Measurements from ENCODE around the gene AREL1.

AREL1 gene

GRCh38 chr14:74684434-74684833 lies 28.4 kb downstream of the AREL1 start:
- no peaks in the 10 kb centered on the region for H3K9me3 ChIP-seq (ENCODE audit: control insufficient read depth in 5 of 5, low read length in 5 of 5)
- no peak overlapping the region for H3K9ac ChIP-seq (ENCODE audit: low read length in 5 of 5)
- H3K36me3 ChIP-seq (ENCODE audit: control insufficient read depth in 5 of 5, insufficient read depth in 5 of 5, low read length in 5 of 5), result peaks cover 17 to 49% (median 38%) of the 10 kb centered on the region in 5 donors

GRCh38 chr14:74683406-74683805 lies 29.5 kb downstream of the AREL1 start:
- Histone ChIP-seq H3K4me3 (ENCODE audit: low read depth in 1 of 5, low read length in 5 of 5) (no peak overlapping the region), H3K27ac (ENCODE audit: low read depth, low read length) (no peak overlapping the region)

More at GRCh38 chr14:74684434-74684833, 28.4 kb downstream of the AREL1 start:
- no peaks in the 10 kb centered on the region for H3K27me3 ChIP-seq (ENCODE audit: control insufficient read depth in 5 of 5, insufficient read depth in 4 of 5, low read length in 5 of 5)
- peaks cover 0 to 12% (median 9%) of the 10 kb centered on the region in 5 donors for H3K4me1 ChIP-seq (ENCODE audit: control insufficient read depth in 5 of 5, insufficient read depth in 5 of 5, low read length in 5 of 5)
- no peak overlapping the region for H3K27ac ChIP-seq (ENCODE audit: low read depth, low read length)
- H3K4me3 ChIP-seq (ENCODE audit: low read depth in 1 of 5, low read length in 5 of 5), result no peak overlapping the region

DNA sequence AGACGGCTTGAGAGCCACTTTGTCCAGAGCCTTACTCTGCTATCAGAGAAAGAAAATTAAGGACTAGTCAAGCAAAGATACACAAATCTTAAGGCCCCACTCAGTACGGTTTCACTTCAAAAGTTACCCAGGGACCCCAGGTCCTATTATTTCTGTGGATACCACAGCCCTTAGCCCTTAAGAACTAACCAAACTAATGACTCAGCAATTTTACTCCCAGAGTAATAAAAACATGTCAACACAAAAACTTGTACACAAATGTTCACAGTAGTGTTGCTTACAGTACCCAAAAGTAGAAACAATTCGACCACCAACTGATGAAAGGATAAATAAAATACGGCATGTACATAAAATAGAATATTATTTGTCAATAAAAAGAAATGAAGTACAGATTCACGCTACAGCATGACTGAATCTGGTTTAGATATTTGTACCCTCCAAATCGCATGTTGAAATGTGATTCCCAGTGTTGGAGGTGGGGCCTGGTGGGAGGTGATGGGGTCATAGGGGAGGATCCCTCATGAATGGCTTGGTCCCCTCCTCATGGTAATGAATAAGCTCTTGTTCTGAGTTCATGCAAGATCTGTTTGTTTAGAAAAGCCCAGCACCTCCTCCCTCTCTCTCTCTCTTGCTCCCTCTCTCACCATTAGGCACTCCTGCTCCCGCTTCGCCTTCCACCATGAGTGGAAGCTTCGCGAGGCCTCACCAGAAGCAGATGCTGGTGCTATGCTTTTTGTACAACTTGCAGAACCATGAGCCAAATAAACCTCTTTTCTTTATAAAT lies 30.5 kb downstream of the AREL1 start:
- peaks cover 0 to 12% (median 9%) of the 10 kb centered on the region in 5 donors for H3K4me1 ChIP-seq (ENCODE audit: control insufficient read depth in 5 of 5, insufficient read depth in 5 of 5, low read length in 5 of 5)
- H3K9me3 ChIP-seq (ENCODE audit: control insufficient read depth in 5 of 5, low read length in 5 of 5), result no peaks in the 10 kb centered on the region
- H3K27me3 ChIP-seq (ENCODE audit: control insufficient read depth in 5 of 5, insufficient read depth in 4 of 5, low read length in 5 of 5), result no peaks in the 10 kb centered on the region
- H3K9ac ChIP-seq (ENCODE audit: low read length in 5 of 5), result no peak overlapping the region
- H3K36me3 ChIP-seq (ENCODE audit: control insufficient read depth in 5 of 5, insufficient read depth in 5 of 5, low read length in 5 of 5), result peaks cover 15 to 45% (median 36%) of the 10 kb centered on the region in 5 donors
- no peak overlapping the region for H3K4me3 ChIP-seq (ENCODE audit: low read depth in 1 of 5, low read length in 5 of 5)
- H3K27ac ChIP-seq (ENCODE audit: low read depth, low read length), result no peak overlapping the region

More at GRCh38 chr14:74683406-74683805, 29.5 kb downstream of the AREL1 start:
- Histone ChIP-seq H3K9me3 (ENCODE audit: control insufficient read depth in 5 of 5, low read length in 5 of 5) (no peaks in the 10 kb centered on the region), H3K9ac (ENCODE audit: low read length in 5 of 5) (no peak overlapping the region), H3K27me3 (ENCODE audit: control insufficient read depth in 5 of 5, insufficient read depth in 4 of 5, low read length in 5 of 5) (no peaks in the 10 kb centered on the region), H3K36me3 (ENCODE audit: control insufficient read depth in 5 of 5, insufficient read depth in 5 of 5, low read length in 5 of 5) (peaks cover 17 to 45% (median 36%) of the 10 kb centered on the region in 5 donors), H3K4me1 (ENCODE audit: control insufficient read depth in 5 of 5, insufficient read depth in 5 of 5, low read length in 5 of 5) (peaks cover 0 to 12% (median 9%) of the 10 kb centered on the region in 5 donors)

DNA sequence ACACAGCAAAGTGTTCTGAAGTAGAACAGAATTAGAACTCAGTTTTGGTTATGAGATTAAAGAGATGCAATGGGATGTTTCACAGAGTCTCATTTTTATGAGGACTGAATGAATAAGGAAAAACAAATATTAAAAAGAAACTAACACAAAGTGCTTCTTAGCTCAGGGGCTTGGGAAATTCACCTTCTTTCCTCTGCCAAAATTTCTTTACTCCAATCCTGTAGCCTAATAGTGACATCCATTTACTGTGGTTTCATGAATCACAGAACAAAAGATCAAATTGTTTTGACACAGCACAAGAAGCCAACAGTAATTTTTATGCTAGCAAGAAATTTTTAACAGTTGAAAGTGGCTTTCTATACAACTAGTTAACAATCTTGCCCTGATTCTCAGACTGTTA lies 37.7 kb downstream of the AREL1 start:
- Histone ChIP-seq H3K27me3 (ENCODE audit: control insufficient read depth in 5 of 5, insufficient read depth in 4 of 5, low read length in 5 of 5) (no peaks in the 10 kb centered on the region), H3K4me3 (ENCODE audit: low read depth in 1 of 5, low read length in 5 of 5) (no peak overlapping the region), H3K9me3 (ENCODE audit: control insufficient read depth in 5 of 5, low read length in 5 of 5) (no peaks in the 10 kb centered on the region), H3K9ac (ENCODE audit: low read length in 5 of 5) (no peak overlapping the region), H3K4me1 (ENCODE audit: control insufficient read depth in 5 of 5, insufficient read depth in 5 of 5, low read length in 5 of 5) (no peaks in the 10 kb centered on the region), H3K27ac (ENCODE audit: low read depth, low read length) (no peak overlapping the region), H3K36me3 (ENCODE audit: control insufficient read depth in 5 of 5, insufficient read depth in 5 of 5, low read length in 5 of 5) (peaks cover 41 to 60% (median 53%) of the 10 kb centered on the region in 5 donors)

- Histone ChIP-seq H3K27ac (ENCODE audit: low read depth, low read length) (no peak overlapping the region), H3K36me3 (ENCODE audit: control insufficient read depth in 5 of 5, insufficient read depth in 5 of 5, low read length in 5 of 5) (peaks cover 50 to 74% (median 66%) of the 10 kb centered on the region in 5 donors), H3K27me3 (ENCODE audit: control insufficient read depth in 5 of 5, insufficient read depth in 4 of 5, low read length in 5 of 5) (no peaks in the 10 kb centered on the region), H3K4me3 (ENCODE audit: low read depth in 1 of 5, low read length in 5 of 5) (no peak overlapping the region), H3K4me1 (ENCODE audit: control insufficient read depth in 5 of 5, insufficient read depth in 5 of 5, low read length in 5 of 5) (no peaks in the 10 kb centered on the region), H3K9me3 (ENCODE audit: control insufficient read depth in 5 of 5, low read length in 5 of 5) (no peaks in the 10 kb centered on the region), H3K9ac (ENCODE audit: low read length in 5 of 5) (no peak overlapping the region)
Measured at GRCh38 chr14:74673768-74674167, 39.1 kb downstream of the AREL1 start.

GRCh38 chr14:74671789-74672188 lies 41.1 kb downstream of the AREL1 start:
- H3K36me3 ChIP-seq (ENCODE audit: control insufficient read depth in 5 of 5, insufficient read depth in 5 of 5, low read length in 5 of 5), result peaks cover 68 to 90% (median 84%) of the 10 kb centered on the region in 5 donors
- H3K4me1 ChIP-seq (ENCODE audit: control insufficient read depth in 5 of 5, insufficient read depth in 5 of 5, low read length in 5 of 5), result no peaks in the 10 kb centered on the region
- no peaks in the 10 kb centered on the region for H3K9me3 ChIP-seq (ENCODE audit: control insufficient read depth in 5 of 5, low read length in 5 of 5)
- H3K27me3 ChIP-seq (ENCODE audit: control insufficient read depth in 5 of 5, insufficient read depth in 4 of 5, low read length in 5 of 5), result no peaks in the 10 kb centered on the region
- H3K9ac ChIP-seq (ENCODE audit: low read length in 5 of 5), result no peak overlapping the region
- no peak overlapping the region for H3K4me3 ChIP-seq (ENCODE audit: low read depth in 1 of 5, low read length in 5 of 5)
- no peak overlapping the region for H3K27ac ChIP-seq (ENCODE audit: low read depth, low read length)

DNA sequence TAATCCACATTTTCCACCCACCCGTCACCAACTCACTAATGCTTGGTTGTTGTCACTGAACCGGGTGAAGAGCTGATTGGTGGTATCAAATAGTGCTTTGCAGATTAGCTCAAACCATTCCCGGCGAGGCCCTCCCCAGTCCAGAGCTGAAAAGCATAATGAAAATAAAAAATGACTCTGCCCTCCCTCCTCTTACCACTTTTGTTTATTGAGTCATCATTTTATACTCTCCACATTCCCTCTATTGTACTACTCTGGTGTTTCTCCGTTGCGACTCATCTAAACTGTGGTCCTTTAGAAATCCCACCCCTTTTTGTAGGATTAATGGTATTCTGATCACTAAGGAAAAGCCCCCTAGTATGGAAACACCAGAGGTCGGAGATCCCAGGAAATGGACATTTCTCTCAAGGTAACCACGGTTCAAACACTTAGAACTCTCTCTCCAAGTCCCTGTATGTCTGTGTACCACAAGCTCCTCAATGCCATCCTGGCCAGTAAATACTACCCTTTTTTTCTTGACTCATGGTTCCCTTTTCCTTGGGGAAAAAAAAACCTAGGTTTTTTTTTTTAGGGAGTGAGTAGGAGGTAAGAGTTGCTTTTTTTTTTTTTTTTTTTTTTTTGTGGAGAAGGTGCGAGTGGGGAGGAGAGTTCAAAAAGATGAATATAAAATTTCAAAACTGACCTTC lies 42.0 kb downstream of the AREL1 start:
- no peaks in the 10 kb centered on the region for H3K27me3 ChIP-seq (ENCODE audit: control insufficient read depth in 5 of 5, insufficient read depth in 4 of 5, low read length in 5 of 5)
- no peaks in the 10 kb centered on the region for H3K9me3 ChIP-seq (ENCODE audit: control insufficient read depth in 5 of 5, low read length in 5 of 5)
- no peaks in the 10 kb centered on the region for H3K4me1 ChIP-seq (ENCODE audit: control insufficient read depth in 5 of 5, insufficient read depth in 5 of 5, low read length in 5 of 5)
- H3K9ac ChIP-seq (ENCODE audit: low read length in 5 of 5), result no peak overlapping the region
- no peak overlapping the region for H3K4me3 ChIP-seq (ENCODE audit: low read depth in 1 of 5, low read length in 5 of 5)
- H3K27ac ChIP-seq (ENCODE audit: low read depth, low read length), result no peak overlapping the region
- peaks cover 66 to 87% (median 79%) of the 10 kb centered on the region in 5 donors for H3K36me3 ChIP-seq (ENCODE audit: control insufficient read depth in 5 of 5, insufficient read depth in 5 of 5, low read length in 5 of 5)

- no peaks in the 10 kb centered on the region for H3K27me3 ChIP-seq (ENCODE audit: control insufficient read depth in 5 of 5, insufficient read depth in 4 of 5, low read length in 5 of 5)
- H3K4me3 ChIP-seq (ENCODE audit: low read depth in 1 of 5, low read length in 5 of 5), result no peak overlapping the region
- H3K27ac ChIP-seq (ENCODE audit: low read depth, low read length), result no peak overlapping the region
- no peaks in the 10 kb centered on the region for H3K9me3 ChIP-seq (ENCODE audit: control insufficient read depth in 5 of 5, low read length in 5 of 5)
- H3K36me3 ChIP-seq (ENCODE audit: control insufficient read depth in 5 of 5, insufficient read depth in 5 of 5, low read length in 5 of 5), result peaks cover 63 to 88% (median 75%) of the 10 kb centered on the region in 5 donors
- H3K9ac ChIP-seq (ENCODE audit: low read length in 5 of 5), result no peak overlapping the region
- H3K4me1 ChIP-seq (ENCODE audit: control insufficient read depth in 5 of 5, insufficient read depth in 5 of 5, low read length in 5 of 5), result no peaks in the 10 kb centered on the region
Measured at GRCh38 chr14:74669846-74670245, 43.0 kb downstream of the AREL1 start.

DNA sequence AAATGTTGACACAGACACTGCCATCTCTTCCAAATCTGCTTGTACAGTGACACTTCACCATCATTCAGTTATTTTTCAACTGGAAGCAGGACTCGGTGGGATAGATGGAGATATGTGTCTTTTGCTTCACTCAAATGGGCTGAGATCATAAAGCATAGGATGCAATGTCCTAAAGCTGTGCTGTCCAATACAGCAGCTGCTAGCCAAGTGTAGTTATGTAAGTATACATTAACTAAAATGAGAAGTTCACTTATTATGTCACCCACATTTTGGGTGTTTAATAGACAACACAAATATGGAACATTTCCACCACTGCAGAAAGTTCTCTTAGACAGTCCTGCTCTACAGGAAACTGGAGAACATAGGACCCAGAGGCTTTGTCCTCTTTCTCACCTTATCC lies 43.6 kb downstream of the AREL1 start:
- peaks cover 60 to 87% (median 73%) of the 10 kb centered on the region in 5 donors for H3K36me3 ChIP-seq (ENCODE audit: control insufficient read depth in 5 of 5, insufficient read depth in 5 of 5, low read length in 5 of 5)
- H3K27me3 ChIP-seq (ENCODE audit: control insufficient read depth in 5 of 5, insufficient read depth in 4 of 5, low read length in 5 of 5), result no peaks in the 10 kb centered on the region
- no peaks in the 10 kb centered on the region for H3K4me1 ChIP-seq (ENCODE audit: control insufficient read depth in 5 of 5, insufficient read depth in 5 of 5, low read length in 5 of 5)
- no peak overlapping the region for H3K4me3 ChIP-seq (ENCODE audit: low read depth in 1 of 5, low read length in 5 of 5)
- H3K9me3 ChIP-seq (ENCODE audit: control insufficient read depth in 5 of 5, low read length in 5 of 5), result no peaks in the 10 kb centered on the region
- H3K27ac ChIP-seq (ENCODE audit: low read depth, low read length), result no peak overlapping the region
- H3K9ac ChIP-seq (ENCODE audit: low read length in 5 of 5), result no peak overlapping the region

DNA sequence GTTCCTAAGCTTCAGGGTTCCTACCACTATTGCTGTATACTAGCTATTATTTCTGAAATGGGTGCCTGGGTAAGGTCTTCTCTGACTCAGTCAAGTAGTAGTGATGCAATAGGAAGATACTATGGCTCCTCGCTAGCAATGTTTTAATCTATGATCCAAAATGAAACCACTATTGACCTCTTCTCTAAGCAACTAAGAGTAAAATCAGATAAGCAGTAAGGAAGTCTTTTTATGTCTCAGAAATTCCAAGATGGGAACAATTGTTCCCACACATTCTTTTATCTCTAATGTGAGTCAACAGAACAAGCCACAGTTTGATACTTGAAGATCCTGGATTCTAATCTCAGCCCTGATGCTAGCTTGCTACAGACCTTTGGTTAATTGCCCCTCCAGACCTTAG lies 45.1 kb downstream of the AREL1 start:
- Histone ChIP-seq H3K27me3 (ENCODE audit: control insufficient read depth in 5 of 5, insufficient read depth in 4 of 5, low read length in 5 of 5) (no peaks in the 10 kb centered on the region), H3K4me3 (ENCODE audit: low read depth in 1 of 5, low read length in 5 of 5) (no peak overlapping the region), H3K36me3 (ENCODE audit: control insufficient read depth in 5 of 5, insufficient read depth in 5 of 5, low read length in 5 of 5) (peaks cover 49 to 88% (median 74%) of the 10 kb centered on the region in 5 donors), H3K4me1 (ENCODE audit: control insufficient read depth in 5 of 5, insufficient read depth in 5 of 5, low read length in 5 of 5) (peaks cover 0 to 15% (median 15%) of the 10 kb centered on the region in 5 donors), H3K27ac (ENCODE audit: low read depth, low read length) (no peak overlapping the region), H3K9ac (ENCODE audit: low read length in 5 of 5) (no peak overlapping the region), H3K9me3 (ENCODE audit: control insufficient read depth in 5 of 5, low read length in 5 of 5) (no peaks in the 10 kb centered on the region)
